ENCODE measurements around the gene GOLPH3. TPM values are rescaled to one million over a fixed set of nuclear protein-coding genes. Genes with fewer than 3 reads are reported as not detected.

The GOLPH3 gene
- total RNA-seq, 1 experiment from 2014 or later, result 98.7 TPM

- H4K20me1 ChIP-seq (ENCODE audit: control insufficient read depth, insufficient read depth, insufficient read length), result no peaks in the 10 kb centered on the region
- H2BK5ac ChIP-seq (ENCODE audit: insufficient read length, low read length), result no peak overlapping the region
- H4K91ac ChIP-seq (ENCODE audit: insufficient read length, low read depth, low read length), result no peak overlapping the region
- no peak overlapping the region for H4K5ac ChIP-seq (ENCODE audit: insufficient read length, low read depth, low read length)
- H2BK15ac ChIP-seq (ENCODE audit: low read depth, low read length), result no peak overlapping the region
- Mint-ChIP-seq H3K4me1 (peaks cover 6 to 13% of the 10 kb centered on the region in 2 experiments; a peak in 3 of 4 replicates), H3K36me3 (ENCODE audit: insufficient read depth in 1 of 3, low read depth in 3 of 3) (peaks cover 4 to 14% (median 6%) of the 10 kb centered on the region in 3 experiments; a peak in 6 of 7 replicates), H3K4me3 (no peak overlapping the region), H3K27me3 (ENCODE audit: low read depth) (no peaks in the 10 kb centered on the region), H3K27ac (no peak overlapping the region), H3K9me3 (no peaks in the 10 kb centered on the region)
- no peak overlapping the region for H4K8ac ChIP-seq (replicated peaks; ENCODE audit: insufficient read length, low read depth, low read length)
- H2BK20ac ChIP-seq (ENCODE audit: low read depth, low read length, poor library complexity, severe bottlenecking), result no peak overlapping the region
- no peak overlapping the region for H3K23ac ChIP-seq (ENCODE audit: insufficient read length, low read depth, low read length)
- no peak overlapping the region for H2BK120ac ChIP-seq (ENCODE audit: low read depth, low read length, poor library complexity, severe bottlenecking)
- H2AK5ac ChIP-seq (ENCODE audit: insufficient read length, low read length), result no peak overlapping the region
- no peak overlapping the region for H3K4me2 ChIP-seq (ENCODE audit: insufficient read depth, insufficient read length, low read length)
- no peak overlapping the region for H3K27ac ChIP-seq (ENCODE audit: insufficient read length, low read depth, low read length)
- no peak overlapping the region for H3K56ac ChIP-seq (ENCODE audit: insufficient read length, low read depth, low read length)
- no peak overlapping the region for H3K9ac ChIP-seq (ENCODE audit: extremely low read depth, insufficient read length, low read length)
- TF ChIP-seq CTCF (conservative IDR thresholded peaks at IDR 0.05), result no peak
- no peak overlapping the region for H2AFZ ChIP-seq (ENCODE audit: low read length)
- H3K4me1 ChIP-seq (ENCODE audit: insufficient read depth, low read length), result no peaks in the 10 kb centered on the region
- no peaks in the 10 kb centered on the region for H3K27me3 ChIP-seq (ENCODE audit: insufficient read depth, low read length)
- H3K79me1 ChIP-seq (ENCODE audit: insufficient read depth, low read depth, low read length, poor library complexity, severe bottlenecking), result peaks cover under 1% of the 10 kb centered on the region
- no peak overlapping the region for H3K4ac ChIP-seq (ENCODE audit: low read depth, low read length)
- no peak overlapping the region for H3K18ac ChIP-seq (ENCODE audit: insufficient read length, low read depth, low read length)
- H2BK12ac ChIP-seq (ENCODE audit: insufficient read length, low read depth, low read length), result no peak overlapping the region
- no peaks in the 10 kb centered on the region for H3K9me3 ChIP-seq (ENCODE audit: control insufficient read depth, low read depth, low read length)
- peaks cover 39% of the 10 kb centered on the region; the same call in 1 of the 2 replicates for H3K79me2 ChIP-seq (ENCODE audit: insufficient read depth, low read length)
- no peak for DNase-seq
- whole genome bisulfite sequencing (ENCODE audit: extremely low coverage, insufficient read length, low lambda C conversion rate), result no CpG with 5 or more reads among the region's 1 CpG
- no peak overlapping the region for H3T11ph ChIP-seq (ENCODE audit: low read length)
- H3K14ac ChIP-seq (ENCODE audit: insufficient read depth, low read length), result no peak overlapping the region
- no peaks in the 10 kb centered on the region for H3K23me2 ChIP-seq (ENCODE audit: insufficient read length, low read depth, low read length, poor library complexity, severe bottlenecking)
Measured at GRCh38 chr5:32150366-32150765, 23.8 kb downstream of the GOLPH3 start.

Measured in H9 (cell line).